ENCODE data around the gene ZNF254. TPM values are rescaled to one million over a fixed set of nuclear protein-coding genes. Genes with fewer than 3 reads are reported as not detected.

ZNF254 gene
- total and polyA plus RNA-seq, 8 donors: 4.0 to 68.3 (median 21.9) TPM

GRCh38 chr19:24048261-24048660 is 38.7 kb upstream of the ZNF254 start:
- Histone ChIP-seq H3K9me3 (no peaks in the 10 kb centered on the region), H3K27me3 (no peaks in the 10 kb centered on the region), H3K36me3 (peaks cover 61 to 96% (median 88%) of the 10 kb centered on the region in 4 donors), H3K27ac (no peak overlapping the region), H3K4me3 (no peak overlapping the region), H3K4me1 (peaks cover 0 to 12% (median 0%) of the 10 kb centered on the region in 4 donors)
- no peak for DNase-seq
- TF ChIP-seq, protein P1, sequence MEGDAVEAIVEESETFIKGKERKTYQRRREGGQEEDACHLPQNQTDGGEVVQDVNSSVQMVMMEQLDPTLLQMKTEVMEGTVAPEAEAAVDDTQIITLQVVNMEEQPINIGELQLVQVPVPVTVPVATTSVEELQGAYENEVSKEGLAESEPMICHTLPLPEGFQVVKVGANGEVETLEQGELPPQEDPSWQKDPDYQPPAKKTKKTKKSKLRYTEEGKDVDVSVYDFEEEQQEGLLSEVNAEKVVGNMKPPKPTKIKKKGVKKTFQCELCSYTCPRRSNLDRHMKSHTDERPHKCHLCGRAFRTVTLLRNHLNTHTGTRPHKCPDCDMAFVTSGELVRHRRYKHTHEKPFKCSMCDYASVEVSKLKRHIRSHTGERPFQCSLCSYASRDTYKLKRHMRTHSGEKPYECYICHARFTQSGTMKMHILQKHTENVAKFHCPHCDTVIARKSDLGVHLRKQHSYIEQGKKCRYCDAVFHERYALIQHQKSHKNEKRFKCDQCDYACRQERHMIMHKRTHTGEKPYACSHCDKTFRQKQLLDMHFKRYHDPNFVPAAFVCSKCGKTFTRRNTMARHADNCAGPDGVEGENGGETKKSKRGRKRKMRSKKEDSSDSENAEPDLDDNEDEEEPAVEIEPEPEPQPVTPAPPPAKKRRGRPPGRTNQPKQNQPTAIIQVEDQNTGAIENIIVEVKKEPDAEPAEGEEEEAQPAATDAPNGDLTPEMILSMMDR (IDR thresholded peaks at IDR 0.05): no peak
- TF ChIP-seq EP300 (IDR thresholded peaks at IDR 0.05): no peak
- no peak for TF ChIP-seq POLR2A (IDR thresholded peaks at IDR 0.05)
- TF ChIP-seq POLR2AphosphoS5 (IDR thresholded peaks at IDR 0.05): no peak
- intact Hi-C loops (cut with DNase I; ENCODE audit: low total_unique reads): no loop called here
- 93 to 98% (median 97%) methylated on average over 9 to 10 of the region's 10 CpGs for WGBS, 5 donors

DNA sequence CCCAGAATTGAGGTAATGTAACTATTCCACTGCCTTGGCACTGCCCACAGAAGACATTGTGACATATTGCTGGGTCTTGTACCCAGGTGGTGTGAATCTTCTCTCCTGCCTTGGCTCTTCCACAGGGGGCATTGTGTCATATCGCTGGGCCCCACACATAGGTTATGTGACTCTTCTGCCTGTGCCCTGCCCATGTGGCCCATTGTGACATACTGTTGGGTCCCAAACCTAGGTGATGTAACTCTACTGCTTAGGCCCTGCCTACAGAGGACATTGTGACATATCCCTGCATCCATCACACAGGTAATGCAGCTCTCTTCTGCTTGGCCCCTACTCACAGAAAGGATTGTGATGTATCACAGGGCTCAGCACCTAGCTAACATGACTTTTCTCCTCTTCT is 37.5 kb upstream of the ZNF254 start:
- Histone ChIP-seq H3K27ac (no peak overlapping the region), H3K36me3 (peaks cover 69 to 98% (median 91%) of the 10 kb centered on the region in 4 donors), H3K4me1 (peaks cover 0 to 19% (median 0%) of the 10 kb centered on the region in 4 donors), H3K9me3 (no peaks in the 10 kb centered on the region), H3K4me3 (no peak overlapping the region), H3K27me3 (no peaks in the 10 kb centered on the region)
- 88 to 100% (median 95%) methylated on average over 1 of the region's 1 CpG for WGBS, 5 donors
- intact Hi-C loops (cut with DNase I; ENCODE audit: low total_unique reads): no loop called here
- TF ChIP-seq, protein P1 (IDR thresholded peaks at IDR 0.05): no peak
- TF ChIP-seq POLR2A (IDR thresholded peaks at IDR 0.05) (no peak), POLR2AphosphoS5 (IDR thresholded peaks at IDR 0.05) (no peak), EP300 (IDR thresholded peaks at IDR 0.05) (no peak)
- DNase-seq: no peak

GRCh38 chr19:24051516-24051915 is 35.5 kb upstream of the ZNF254 start:
- WGBS, 5 donors: 92 to 100% (median 98%) methylated on average over 3 to 4 of the region's 4 CpGs
- intact Hi-C loops (cut with DNase I; ENCODE audit: low total_unique reads): no loop called here

GRCh38 chr19:24052811-24053210 is 34.2 kb upstream of the ZNF254 start:
- Histone ChIP-seq H3K9me3 (no peaks in the 10 kb centered on the region), H3K27ac (no peak overlapping the region), H3K36me3 (peaks cover 68 to 97% (median 94%) of the 10 kb centered on the region in 4 donors), H3K4me1 (peaks cover 0 to 6% (median 0%) of the 10 kb centered on the region in 4 donors), H3K4me3 (no peak overlapping the region), H3K27me3 (no peaks in the 10 kb centered on the region)
- TF ChIP-seq POLR2AphosphoS5 (IDR thresholded peaks at IDR 0.05) (no peak), EP300 (IDR thresholded peaks at IDR 0.05) (no peak), POLR2A (IDR thresholded peaks at IDR 0.05) (no peak)
- TF ChIP-seq, protein P1 (IDR thresholded peaks at IDR 0.05): no peak
- intact Hi-C loops (cut with DNase I; ENCODE audit: low total_unique reads): no loop called here
- 83 to 94% (median 90%) methylated on average over 3 of the region's 3 CpGs for WGBS, 5 donors
- DNase-seq: no peak

More at GRCh38 chr19:24051516-24051915, 35.5 kb upstream of the ZNF254 start:
- Histone ChIP-seq H3K4me3 (no peak overlapping the region), H3K36me3 (peaks cover 77 to 97% (median 96%) of the 10 kb centered on the region in 4 donors), H3K4me1 (peaks cover 0 to 11% (median 0%) of the 10 kb centered on the region in 4 donors), H3K27ac (no peak overlapping the region), H3K9me3 (no peaks in the 10 kb centered on the region), H3K27me3 (no peaks in the 10 kb centered on the region)
- TF ChIP-seq, protein P1 (IDR thresholded peaks at IDR 0.05): no peak
- no peak for TF ChIP-seq EP300 (IDR thresholded peaks at IDR 0.05)
- no peak for DNase-seq

Measured in stomach (tissue), 9 donors.